Mesenchymal stem cell (in vitro differentiated cells and primary cell): ENCODE measurements around the gene IGLON5.

Experiments used
- DNase-seq: peaks from one replicate; pipeline ENCODE4 v3.0.0-alpha.2; 2013
- H2AFZ ChIP-seq: one replicate; pipeline ENCODE4 v1.6.1; 2013; ENCODE audit warnings: low read depth, mild to moderate bottlenecking, control low read depth, inconsistent platforms, low read length, moderate library complexity
- H2AK5ac ChIP-seq: 2 replicates; pipeline ENCODE4 v1.6.1; 2013; ENCODE audit warnings: low read length, moderate library complexity, mild to moderate bottlenecking, inconsistent platforms; ENCODE audit not compliant: severe bottlenecking
- H2BK120ac ChIP-seq: one replicate; pipeline ENCODE4 v1.6.1; 2013; ENCODE audit warnings: low read depth, mild to moderate bottlenecking, inconsistent platforms, low read length, moderate library complexity
- H2BK12ac ChIP-seq, 2 experiments: one replicate each; pipeline ENCODE4 v1.6.1; 2013; ENCODE audit warnings: inconsistent platforms in 2 of 2, low read length in 2 of 2, mild to moderate bottlenecking in 2 of 2, moderate library complexity in 2 of 2, control low read depth in 1 of 2
- H2BK15ac ChIP-seq: one replicate; pipeline ENCODE4 v1.6.1; 2013; ENCODE audit warnings: mild to moderate bottlenecking, low read depth, inconsistent platforms; ENCODE audit not compliant: poor library complexity, severe bottlenecking
- H2BK5ac ChIP-seq: 2 replicates; pipeline ENCODE4 v1.6.1; 2013; ENCODE audit warnings: low read depth, mild to moderate bottlenecking, low read length, control low read depth, inconsistent platforms; ENCODE audit not compliant: poor library complexity, severe bottlenecking
- H3K14ac ChIP-seq, 2 experiments: one replicate each; pipeline ENCODE4 v1.6.1; 2013; ENCODE audit warnings: inconsistent platforms in 2 of 2, low read length in 2 of 2, control low read depth in 1 of 2, mild to moderate bottlenecking in 1 of 2, moderate library complexity in 1 of 2
- H3K18ac ChIP-seq, 2 experiments: one replicate each; pipeline ENCODE4 v1.6.1; 2013; ENCODE audit warnings: inconsistent platforms in 2 of 2, low read length in 2 of 2, control low read depth in 1 of 2, low read depth in 1 of 2, mild to moderate bottlenecking in 1 of 2
- H3K23ac ChIP-seq, 2 experiments: one replicate each; pipeline ENCODE4 v1.6.1; 2013; ENCODE audit warnings: inconsistent platforms in 2 of 2, low read length in 2 of 2, mild to moderate bottlenecking in 2 of 2, moderate library complexity in 2 of 2, control low read depth in 1 of 2
- H3K27ac ChIP-seq: 2 replicates; pipeline ENCODE4 v1.5.1; 2013; ENCODE audit warnings: mild to moderate bottlenecking, moderate library complexity, low read length, control low read depth, inconsistent platforms; ENCODE audit not compliant: poor library complexity, severe bottlenecking
- H3K27me3 ChIP-seq, 2 experiments: 2 replicates each; pipeline versions ENCODE4 v1.6.1 to v1.7.0; 2013; ENCODE audit warnings: low read length in 2 of 2, mild to moderate bottlenecking in 2 of 2, moderate library complexity in 2 of 2, control low read depth in 1 of 2, inconsistent platforms in 1 of 2; ENCODE audit not compliant: control insufficient read depth in 1 of 2, insufficient read depth in 1 of 2
- H3K36me3 ChIP-seq, 2 experiments: 2 replicates each; pipeline versions ENCODE4 v1.6.1 to v1.7.0; 2013; ENCODE audit warnings: low read length in 2 of 2, control low read depth in 1 of 2, inconsistent platforms in 1 of 2, low read depth in 1 of 2, mild to moderate bottlenecking in 1 of 2; ENCODE audit not compliant: insufficient read depth in 2 of 2, control insufficient read depth in 1 of 2
- H3K4ac ChIP-seq, 2 experiments: one replicate each; pipeline ENCODE4 v1.6.1; 2013; ENCODE audit warnings: inconsistent platforms in 2 of 2, low read length in 2 of 2, mild to moderate bottlenecking in 2 of 2, moderate library complexity in 2 of 2, control low read depth in 1 of 2, low read depth in 1 of 2
- H3K4me1 ChIP-seq: 2 replicates; pipeline ENCODE4 v1.6.1; 2013; ENCODE audit warnings: low read depth, low read length, control low read depth; ENCODE audit not compliant: control insufficient read depth, insufficient read depth
- H3K4me2 ChIP-seq: 2 replicates; pipeline ENCODE4 v1.6.1; 2013; ENCODE audit warnings: low read length, mild to moderate bottlenecking, inconsistent platforms; ENCODE audit not compliant: poor library complexity, severe bottlenecking
- H3K4me3 ChIP-seq, 2 experiments: 2 replicates each; pipeline versions ENCODE4 v1.5.1 to v1.7.0; 2013; ENCODE audit warnings: low read length in 2 of 2, mild to moderate bottlenecking in 2 of 2, control low read depth in 1 of 2, low read depth in 1 of 2; ENCODE audit not compliant: insufficient read depth in 1 of 2
- H3K79me1 ChIP-seq: replicated peaks from 2 replicates; pipeline ENCODE4 v1.6.1; 2013; ENCODE audit warnings: mild to moderate bottlenecking, control low read depth, low read length, inconsistent platforms; ENCODE audit not compliant: poor library complexity, severe bottlenecking
- H3K9ac ChIP-seq: 2 replicates; pipeline ENCODE4 v1.7.0; 2013; ENCODE audit warnings: mild to moderate bottlenecking, low read length, moderate library complexity
- H3K9me3 ChIP-seq: 2 replicates; pipeline ENCODE4 v1.7.0; 2013; ENCODE audit warnings: mild to moderate bottlenecking, low read length; ENCODE audit not compliant: control insufficient read depth
- H4K8ac ChIP-seq: one replicate; pipeline ENCODE4 v1.6.1; 2013; ENCODE audit warnings: inconsistent platforms, mild to moderate bottlenecking, low read length, moderate library complexity
- H4K91ac ChIP-seq: one replicate; pipeline ENCODE4 v1.6.1; 2013; ENCODE audit warnings: mild to moderate bottlenecking, low read length, inconsistent platforms
- WGBS: methylation state at CpG from one replicate; pipeline ENCODE4 v1.1.7; 2013; ENCODE audit warnings: mixed read lengths; 5-methylcytosine and 5-hydroxymethylcytosine counted together

IGLON5 gene

GRCh38 chr19:51339687-51340656 is 28.5 kb downstream of the IGLON5 start:
- H2AK5ac ChIP-seq: no peak overlapping the region
- peak; percentile 97 for DNase-seq
- peak overlapping the region; percentile 97 for H4K8ac ChIP-seq
- H2BK12ac ChIP-seq: peak overlapping the region; percentile 83 to 92
- peak overlapping the region in 1 of 2 experiments; percentile 96 for H3K14ac ChIP-seq
- H3K79me1 ChIP-seq: no peaks in the 10 kb centered on the region
- H3K27ac ChIP-seq: peak overlapping the region; percentile 77
- no peaks in the 10 kb centered on the region for H3K9me3 ChIP-seq
- peak overlapping the region; percentile 97 for H3K4me2 ChIP-seq
- 2% methylated on average over 62 of the region's 107 CpGs for WGBS
- H3K9ac ChIP-seq: peak overlapping the region; percentile 80
- H3K4ac ChIP-seq: peak overlapping the region; percentile 68 to 88
- peaks cover 5 to 10% of the 10 kb centered on the region in 2 experiments for H3K36me3 ChIP-seq
- peak overlapping the region; percentile 86 for H2BK120ac ChIP-seq
- H2BK15ac ChIP-seq: peak overlapping the region; percentile 98
- H3K18ac ChIP-seq: peak overlapping the region; percentile 95 to 98
- H4K91ac ChIP-seq: peak overlapping the region; percentile 96
- peaks cover 16% of the 10 kb centered on the region for H3K4me1 ChIP-seq
- H2AFZ ChIP-seq: peak overlapping the region; percentile 83
- H3K23ac ChIP-seq: peak overlapping the region in 1 of 2 experiments; percentile 66
- peaks cover 0 to 3% of the 10 kb centered on the region in 2 experiments for H3K27me3 ChIP-seq
- H2BK5ac ChIP-seq: no peak overlapping the region
- H3K4me3 ChIP-seq: peak overlapping the region; percentile 80 to 82

GRCh38 chr19:51341066-51341465 is 29.6 kb downstream of the IGLON5 start:
- Histone ChIP-seq H2BK15ac (peak overlapping the region; percentile 77), H2AK5ac (no peak overlapping the region), H4K8ac (no peak overlapping the region), H3K9ac (peak overlapping the region; percentile 80), H3K4ac (peak overlapping the region in 1 of 2 experiments; percentile 88), H4K91ac (peak overlapping the region; percentile 6), H3K4me2 (no peak overlapping the region), H3K9me3 (no peaks in the 10 kb centered on the region), H3K27me3 (peaks cover 0 to 3% of the 10 kb centered on the region in 2 experiments), H2BK12ac (no peak overlapping the region), H2AFZ (no peak overlapping the region), H3K18ac (no peak overlapping the region), H3K79me1 (no peaks in the 10 kb centered on the region), H3K23ac (no peak overlapping the region), H2BK5ac (no peak overlapping the region), H2BK120ac (no peak overlapping the region), H3K36me3 (peaks cover 15 to 18% of the 10 kb centered on the region in 2 experiments), H3K14ac (peak overlapping the region in 1 of 2 experiments; percentile 44), H3K4me3 (no peak overlapping the region), H3K4me1 (peaks cover 16% of the 10 kb centered on the region), H3K27ac (no peak overlapping the region)
- WGBS: 96% methylated on average over 18 of the region's 18 CpGs
- DNase-seq: no peak

- Histone ChIP-seq H2BK12ac (peak within 1 kb of the TSS in 1 of 2 experiments; percentile 87), H3K14ac (peak within 1 kb of the TSS in 1 of 2 experiments; percentile 44), H2BK5ac (no peak within 1 kb of the TSS), H3K27me3 (peaks cover 0 to 3% of the 10 kb centered on the region in 2 experiments), H3K36me3 (peaks cover 24 to 25% of the 10 kb centered on the region in 2 experiments), H3K4ac (no peak within 1 kb of the TSS), H3K4me3 (no peak within 1 kb of the TSS), H3K9me3 (no peaks in the 10 kb centered on the region), H3K23ac (no peak within 1 kb of the TSS), H3K4me1 (peaks cover 16% of the 10 kb centered on the region), H3K9ac (peak within 1 kb of the TSS; percentile 80), H2BK120ac (no peak within 1 kb of the TSS), H2BK15ac (peak within 1 kb of the TSS; percentile 77), H3K4me2 (no peak within 1 kb of the TSS), H4K8ac (peak within 1 kb of the TSS; percentile 40), H2AFZ (no peak within 1 kb of the TSS), H3K27ac (no peak within 1 kb of the TSS), H2AK5ac (no peak within 1 kb of the TSS), H4K91ac (peak within 1 kb of the TSS; percentile 45), H3K18ac (no peak within 1 kb of the TSS), H3K79me1 (no peaks in the 10 kb centered on the region)
- no peak for DNase-seq
- WGBS: 81% methylated on average over 3 of the region's 3 CpGs
These were observed 30.6 kb downstream of the IGLON5 start, which contains the start of gene VSIG10L for GRCh38 chr19:51341976-51342580. Gene VSIG10L, minus strand, starts transcription at chr19:51342139. Its CDS starts 15 bp downstream, at chr19:51342124.
